Activated B cell treated with CpG ODN at 0.5 μM for 24 hours (primary cell): ENCODE measurements around the gene MEAK7. TPM values are rescaled to one million over a fixed set of nuclear protein-coding genes. Genes with fewer than 3 reads are reported as not detected.

Source experiments
- ATAC-seq: fragments of 200-7000 bp; cut with Tn5 transposase; one replicate; pipeline ENCODE4 v1.10.0; 2021; ENCODE audit warnings: low read depth, mild to moderate bottlenecking, moderate library complexity
- CTCF ChIA-PET: fragments of 350-600 bp; sonication (Branson Sonifier 250); formaldehyde crosslinking; loops from one replicate; lab custom pipeline; 2021; ENCODE audit warnings: antibody characterized with exemption; lab: Charles Lee
- POLR2A ChIA-PET: fragments of 350-600 bp; sonication (Branson Sonifier 250); formaldehyde crosslinking; loops from one replicate; lab custom pipeline; 2021; ENCODE audit warnings: antibody characterized with exemption; lab: Charles Lee
- DNase-seq: peaks from one replicate; pipeline ENCODE4 v3.0.0; 2022
- H3K27ac Mint-ChIP-seq: one replicate; pipeline ENCODE4 v1.8.0; 2020; ENCODE audit warnings: mixed read lengths
- H3K27me3 Mint-ChIP-seq: one replicate; pipeline ENCODE4 v1.8.0; 2021; ENCODE audit warnings: mixed read lengths
- H3K36me3 Mint-ChIP-seq: one replicate; pipeline ENCODE4 v1.8.0; 2021; ENCODE audit warnings: low read depth, mixed read lengths
- H3K4me1 Mint-ChIP-seq: one replicate; pipeline ENCODE4 v1.8.0; 2021; ENCODE audit warnings: mixed read lengths
- H3K4me3 Mint-ChIP-seq: one replicate; pipeline ENCODE4 v1.8.0; 2020; ENCODE audit warnings: mild to moderate bottlenecking, mixed read lengths
- H3K9me3 Mint-ChIP-seq: one replicate; pipeline ENCODE4 v1.8.0; 2020; ENCODE audit warnings: mixed read lengths
- intact Hi-C: fragments of 100-400 bp; cut with micrococcal nuclease; formaldehyde crosslinking; loops from one replicate; pipeline ENCODE4 v1.15.1; 2024
- total RNA-seq: library from RNA; stranded (reverse); gene quantifications from 2 replicates; pipeline ENCODE4 v1.2.3, GENCODE V29; 2022
- TF ChIP-seq, protein P1 (sequence below): fragments of 200-600 bp; IDR thresholded peaks from one replicate; pipeline ENCODE4 v1.8.0; 2022; ENCODE audit warnings: antibody characterized with exemption, mild to moderate bottlenecking

Gene MEAK7
- total RNA-seq, 1 donor from 2014 or later: 15.0 TPM

GRCh38 chr16:84508502-84508901 is 4.0 kb upstream of the MEAK7 start:
- H3K4me3 Mint-ChIP-seq: peak overlapping the region; percentile 19
- CTCF ChIA-PET: interaction anchor here (0.7 to 11.1 kb wide), 6 partner anchors 9 to 424 kb away, joined by 3 to 166 read pairs (median 3); no protein-coding TSS in a partner anchor
- DNase-seq (no peak), ATAC-seq (no peak)
- H3K4me1 Mint-ChIP-seq: peaks cover 66% of the 10 kb centered on the region
- no peaks in the 10 kb centered on the region for H3K36me3 Mint-ChIP-seq
- H3K9me3 Mint-ChIP-seq: no peaks in the 10 kb centered on the region
- intact Hi-C loops: loop anchor here (5.0 kb wide), 1 partner anchor 421 kb away; no protein-coding TSS in a partner anchor
- no peak overlapping the region for H3K27ac Mint-ChIP-seq
- H3K27me3 Mint-ChIP-seq: no peaks in the 10 kb centered on the region
- POLR2A ChIA-PET: interaction anchor here (0.7 to 3.5 kb wide), 6 partner anchors 54 to 195 kb away, joined by 3 to 19 read pairs (median 5); partner anchors contain the start of gene COTL1
- TF ChIP-seq, protein P1, sequence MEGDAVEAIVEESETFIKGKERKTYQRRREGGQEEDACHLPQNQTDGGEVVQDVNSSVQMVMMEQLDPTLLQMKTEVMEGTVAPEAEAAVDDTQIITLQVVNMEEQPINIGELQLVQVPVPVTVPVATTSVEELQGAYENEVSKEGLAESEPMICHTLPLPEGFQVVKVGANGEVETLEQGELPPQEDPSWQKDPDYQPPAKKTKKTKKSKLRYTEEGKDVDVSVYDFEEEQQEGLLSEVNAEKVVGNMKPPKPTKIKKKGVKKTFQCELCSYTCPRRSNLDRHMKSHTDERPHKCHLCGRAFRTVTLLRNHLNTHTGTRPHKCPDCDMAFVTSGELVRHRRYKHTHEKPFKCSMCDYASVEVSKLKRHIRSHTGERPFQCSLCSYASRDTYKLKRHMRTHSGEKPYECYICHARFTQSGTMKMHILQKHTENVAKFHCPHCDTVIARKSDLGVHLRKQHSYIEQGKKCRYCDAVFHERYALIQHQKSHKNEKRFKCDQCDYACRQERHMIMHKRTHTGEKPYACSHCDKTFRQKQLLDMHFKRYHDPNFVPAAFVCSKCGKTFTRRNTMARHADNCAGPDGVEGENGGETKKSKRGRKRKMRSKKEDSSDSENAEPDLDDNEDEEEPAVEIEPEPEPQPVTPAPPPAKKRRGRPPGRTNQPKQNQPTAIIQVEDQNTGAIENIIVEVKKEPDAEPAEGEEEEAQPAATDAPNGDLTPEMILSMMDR: no peak

DNA sequence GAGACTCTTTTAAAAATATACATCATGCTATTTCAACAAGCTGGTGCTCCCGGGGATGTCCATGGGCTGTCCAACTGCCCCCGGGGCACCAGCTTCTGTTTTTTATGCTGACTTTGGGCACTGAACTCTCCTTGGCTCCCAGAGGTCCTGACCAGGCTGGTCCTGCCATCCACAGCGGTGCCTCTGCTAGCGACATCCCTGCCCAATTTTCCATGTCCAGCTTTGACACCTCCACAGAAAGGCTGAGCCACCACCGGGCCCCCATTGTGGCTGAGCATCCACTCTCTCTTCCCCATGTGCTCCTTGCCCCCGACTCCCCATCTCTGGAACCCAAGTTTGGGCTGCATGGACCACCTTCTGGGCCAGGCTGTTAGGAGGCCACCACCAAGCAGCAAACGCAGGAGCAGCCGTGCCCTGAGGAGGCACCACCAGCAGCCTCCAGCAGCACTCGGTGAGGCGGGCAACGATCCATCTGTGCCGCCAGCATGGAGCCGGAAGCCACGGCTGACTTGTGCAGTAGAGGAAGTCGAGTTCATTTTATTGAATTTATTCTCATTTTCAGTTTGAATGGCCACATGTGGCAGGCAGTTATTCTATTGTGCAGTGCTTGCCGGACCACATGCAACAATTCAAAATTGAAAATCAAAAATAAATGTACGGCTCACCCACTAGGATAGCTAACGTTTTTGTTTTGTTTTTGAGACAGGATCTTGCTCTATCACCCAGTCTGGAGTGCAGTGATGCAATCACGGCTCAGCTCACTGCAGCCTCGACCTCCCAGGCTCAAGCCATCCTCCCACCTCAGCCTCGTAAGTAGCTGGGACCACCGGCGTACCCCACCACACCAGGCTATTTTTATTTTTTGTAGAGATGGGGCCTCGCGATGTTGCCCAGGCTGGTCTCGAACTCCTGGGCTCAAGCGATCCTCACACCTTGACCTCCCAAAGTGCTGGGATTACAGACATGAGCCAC is 2.8 kb upstream of the MEAK7 start:
- POLR2A ChIA-PET: interaction anchor here (0.6 to 3.5 kb wide), 14 partner anchors 55 to 362 kb away, joined by 3 to 19 read pairs (median 4); partner anchors contain the start of genes COTL1, DNAAF1 and HSDL1
- peaks cover 3% of the 10 kb centered on the region for H3K36me3 Mint-ChIP-seq
- DNase-seq: peak; percentile 44
- ATAC-seq: peak; percentile 18
- intact Hi-C loops: loop anchor here (5.0 kb wide), 1 partner anchor 420 kb away; no protein-coding TSS in a partner anchor
- H3K9me3 Mint-ChIP-seq: no peaks in the 10 kb centered on the region
- H3K4me3 Mint-ChIP-seq: peak overlapping the region; percentile 77
- peaks cover 68% of the 10 kb centered on the region for H3K4me1 Mint-ChIP-seq
- peak overlapping the region; percentile 91 for H3K27ac Mint-ChIP-seq
- TF ChIP-seq, protein P1: no peak
- no peaks in the 10 kb centered on the region for H3K27me3 Mint-ChIP-seq
- CTCF ChIA-PET: interaction anchor here (1.0 to 11.1 kb wide), 16 partner anchors 9 to 550 kb away, joined by 3 to 166 read pairs (median 4); partner anchors contain the start of genes COTL1 and TAF1C

DNA sequence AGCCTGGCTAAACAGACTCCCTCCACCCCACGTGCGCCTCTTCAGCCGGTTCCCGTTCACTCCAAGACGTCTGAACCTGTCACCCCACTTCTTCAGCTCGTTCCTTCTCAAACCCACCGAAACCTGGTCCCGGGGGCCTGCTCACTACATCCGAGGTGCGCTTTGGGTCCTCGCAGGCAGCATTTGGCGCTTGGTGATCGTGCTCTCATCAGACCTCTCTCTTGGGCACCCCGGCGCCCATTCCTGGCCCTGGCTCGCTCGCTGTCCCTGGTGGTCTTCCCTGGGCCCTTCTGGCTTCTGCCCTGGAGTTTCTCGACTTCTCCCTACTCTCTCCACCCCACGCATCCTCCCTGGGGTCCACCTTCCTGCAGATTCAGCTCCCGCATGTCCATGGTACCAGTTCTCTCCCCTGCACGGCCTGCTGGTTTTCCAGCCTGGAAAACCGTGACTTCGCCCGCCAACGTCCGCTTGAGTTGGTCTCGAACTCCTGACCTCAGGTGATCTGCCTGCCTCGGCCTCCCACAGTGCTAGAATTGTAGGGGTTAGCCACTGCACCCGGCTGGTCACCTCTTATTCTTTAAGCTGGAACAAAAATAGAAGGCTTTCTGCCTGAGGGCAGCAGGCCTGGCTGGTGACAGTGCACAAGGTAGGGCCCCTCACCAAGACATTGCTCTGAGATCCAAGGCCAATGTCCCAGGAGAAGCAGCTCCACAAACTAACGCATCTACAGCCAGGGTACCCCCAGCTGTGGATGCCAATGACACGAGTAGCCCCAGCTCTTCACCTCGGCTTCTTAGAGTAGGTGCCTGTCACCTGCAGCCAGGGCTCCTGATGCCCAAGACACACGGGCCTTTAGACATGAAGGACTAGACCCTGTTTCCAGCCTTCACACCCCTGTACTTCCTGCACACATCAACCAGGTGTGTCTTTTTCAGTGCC is 1.1 kb upstream of the MEAK7 start:
- ATAC-seq: no peak
- peak overlapping the region; percentile 88 for H3K4me3 Mint-ChIP-seq
- peak overlapping the region; percentile 91 for H3K27ac Mint-ChIP-seq
- TF ChIP-seq, protein P1: no peak
- no peaks in the 10 kb centered on the region for H3K9me3 Mint-ChIP-seq
- intact Hi-C loops: loop anchor here (2.0 to 5.0 kb wide), 2 partner anchors 418 to 699 kb away; partner anchors contain the start of gene HSBP1
- H3K27me3 Mint-ChIP-seq: no peaks in the 10 kb centered on the region
- DNase-seq: no peak
- peaks cover 6% of the 10 kb centered on the region for H3K36me3 Mint-ChIP-seq
- POLR2A ChIA-PET: interaction anchor here (0.5 to 3.5 kb wide), 21 partner anchors 8 to 1107 kb away, joined by 3 to 19 read pairs (median 4); partner anchors contain the start of genes COTL1, GSE1, MBTPS1 and TAF1C
- H3K4me1 Mint-ChIP-seq: peaks cover 56% of the 10 kb centered on the region
- CTCF ChIA-PET: interaction anchor here (0.7 to 11.1 kb wide), 17 partner anchors 7 to 548 kb away, joined by 3 to 166 read pairs (median 4); partner anchors contain the start of gene TAF1C

DNA sequence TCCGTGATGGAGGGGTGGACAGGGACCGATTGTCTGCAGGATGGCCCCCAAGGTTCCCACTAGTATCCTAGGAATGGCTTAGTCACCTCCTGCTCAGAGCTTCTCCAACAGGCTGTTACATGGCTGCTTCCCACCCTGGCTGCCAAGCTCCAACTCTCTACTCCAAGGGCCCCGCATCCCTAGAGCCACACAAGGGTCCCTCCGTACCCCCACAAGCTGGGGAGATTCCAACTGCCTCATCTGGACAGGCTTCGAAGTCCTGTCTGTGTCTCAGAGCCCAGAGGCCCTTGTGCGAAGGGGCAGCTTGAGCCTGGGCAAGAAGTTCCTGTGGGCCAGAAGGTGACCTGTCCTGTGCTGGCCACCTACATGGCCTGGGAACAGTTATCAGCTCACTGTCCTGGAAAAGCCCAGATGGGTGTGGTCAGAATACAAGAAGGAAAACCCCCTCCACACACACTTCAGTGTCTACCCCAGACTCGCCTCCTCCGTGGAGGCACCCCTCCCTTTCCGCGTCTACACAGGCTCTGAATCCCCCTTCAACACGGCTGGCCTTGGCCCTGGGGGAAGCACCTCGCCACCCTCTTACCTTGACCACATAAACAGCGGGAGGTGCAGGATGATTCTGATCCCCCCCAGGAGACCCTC is 586 bp downstream of the MEAK7 start:
- DNase-seq (no peak), ATAC-seq (no peak)
- Mint-ChIP-seq H3K36me3 (peaks cover 6% of the 10 kb centered on the region), H3K4me1 (peaks cover 56% of the 10 kb centered on the region), H3K27me3 (no peaks in the 10 kb centered on the region), H3K4me3 (peak overlapping the region; percentile 88), H3K9me3 (no peaks in the 10 kb centered on the region), H3K27ac (peak overlapping the region; percentile 61)
- ChIA-PET CTCF (interaction anchor here (0.5 to 1.1 kb wide), 2 partner anchors 10 to 120 kb away, joined by 3 read pairs; no protein-coding TSS in a partner anchor), POLR2A (interaction anchor here (0.5 to 0.9 kb wide), 2 partner anchors 119 to 244 kb away, joined by 3 to 4 read pairs; no protein-coding TSS in a partner anchor)
- intact Hi-C loops: loop anchor here (1.0 to 5.0 kb wide), 5 partner anchors 317 to 697 kb away; partner anchors contain the start of genes DNAAF1, HSBP1, HSDL1 and KIAA0513
- TF ChIP-seq, protein P1: no peak
